SK-N-SH (cell line): Measurements from ENCODE around the gene MACROD1. TPM values are rescaled to one million over a fixed set of nuclear protein-coding genes. Genes with fewer than 3 reads are reported as not detected.

Source experiments
- CTCF ChIA-PET: fragments of 300-600, 350-600 bp; formaldehyde crosslinking; extraction: SDS; loops from one replicate; lab custom pipeline; 2021; lab: Yijun Ruan, JAX
- POLR2A ChIA-PET: fragments of 350-600 bp; sonication (Branson Sonifier 250); formaldehyde crosslinking; extraction: SDS; loops from one replicate; lab custom pipeline; 2020; ENCODE audit warnings: antibody characterized with exemption, inconsistent platforms; lab: Yijun Ruan, JAX
- DNase-seq: peaks from one replicate; pipeline ENCODE4 v3.0.0; 2012
- H2AFZ ChIP-seq: fragments of 200-600 bp; sonication (generic); 2 replicates; pipeline ENCODE4 v1.8.1; 2016; ENCODE audit warnings: antibody characterized with exemption, mild to moderate bottlenecking, low read depth
- H3F3A ChIP-seq: fragments of 200-600 bp; sonication (generic); replicated peaks from 2 replicates; pipeline ENCODE3; 2016; ENCODE audit warnings: antibody characterized with exemption, mild to moderate bottlenecking; ENCODE audit not compliant: insufficient read depth
- H3K27ac ChIP-seq, 2 experiments: fragments of 200-500 bp in 1 of 2; fragments of 200-600 bp in 1 of 2; sonication (Bioruptor generic) in 1 of 2; sonication (generic), shearing (Covaris generic) in 1 of 2; 2 replicates each; pipeline versions ENCODE4 v1.5.1 to v1.6.1; 2014 to 2016; ENCODE audit warnings: low read depth in 2 of 2, inconsistent platforms in 1 of 2, low read length in 1 of 2, mild to moderate bottlenecking in 1 of 2, mixed read lengths in 1 of 2
- H3K27me3 ChIP-seq: fragments of 200-600 bp; sonication (generic), shearing (Covaris generic); 2 replicates; pipeline ENCODE4 v1.6.1; 2016; ENCODE audit warnings: mixed run types; ENCODE audit not compliant: insufficient read depth
- H3K36me3 ChIP-seq, 2 experiments: fragments of 200-500 bp in 1 of 2; fragments of 200-600 bp in 1 of 2; sonication (Bioruptor generic) in 1 of 2; sonication (generic) in 1 of 2; replicated peaks in 1 of 2; 2 replicates each; pipeline versions ENCODE3 to v1.5.1; 2014 to 2016; ENCODE audit warnings: low read length in 1 of 2, mild to moderate bottlenecking in 1 of 2; ENCODE audit not compliant: insufficient read depth in 2 of 2, control insufficient read depth in 1 of 2
- H3K4me1 ChIP-seq, 2 experiments: fragments of 200-500 bp in 1 of 2; fragments of 200-600 bp in 1 of 2; sonication (Bioruptor generic) in 1 of 2; sonication (generic), shearing (Covaris generic) in 1 of 2; 2 replicates each; pipeline versions ENCODE4 v1.5.1 to v1.6.1; 2014 to 2016; ENCODE audit warnings: low read depth in 1 of 2, low read length in 1 of 2, mixed run types in 1 of 2; ENCODE audit not compliant: insufficient read depth in 2 of 2, control insufficient read depth in 1 of 2
- H3K4me2 ChIP-seq: fragments of 200-600 bp; sonication (generic), shearing (Covaris generic); 2 replicates; pipeline ENCODE4 v1.6.1; 2017; ENCODE audit warnings: mixed run types
- H3K4me3 ChIP-seq, 2 experiments: fragments of 200-500 bp in 1 of 2; fragments of 200-600 bp in 1 of 2; sonication (Bioruptor generic) in 1 of 2; sonication (generic), shearing (Covaris generic) in 1 of 2; 2 replicates each; pipeline versions ENCODE4 v1.5.1 to v1.8.1; 2014 to 2016; ENCODE audit warnings: low read depth in 2 of 2, inconsistent platforms in 1 of 2, low read length in 1 of 2, mild to moderate bottlenecking in 1 of 2, mixed read lengths in 1 of 2, moderate library complexity in 1 of 2
- H3K79me2 ChIP-seq: fragments of 200-600 bp; sonication (generic); 2 replicates; pipeline ENCODE4 v1.8.1; 2017; ENCODE audit warnings: mild to moderate bottlenecking; ENCODE audit not compliant: insufficient read depth
- H3K9ac ChIP-seq: fragments of 200-600 bp; sonication (generic); 2 replicates; pipeline ENCODE4 v1.6.1; 2017; ENCODE audit warnings: mixed run types
- H3K9me2 ChIP-seq: fragments of 200-600 bp; sonication (generic); 2 replicates; pipeline ENCODE4 v1.6.1; 2017; ENCODE audit warnings: mixed run types
- H3K9me3 ChIP-seq: fragments of 200-600 bp; sonication (generic); 2 replicates; pipeline ENCODE4 v1.6.1; 2017; ENCODE audit warnings: mixed run types, mild to moderate bottlenecking, moderate library complexity
- H4K20me1 ChIP-seq: fragments of 200-600 bp; sonication (generic); 2 replicates; pipeline ENCODE4 v1.6.1; 2017; ENCODE audit warnings: mild to moderate bottlenecking, mixed run types; ENCODE audit not compliant: insufficient read depth
- CHD2 ChIP-seq: fragments of 150-350 bp; IDR thresholded peaks from 2 replicates; pipeline ENCODE4 v1.6.1; 2018; ENCODE audit warnings: low read length; ENCODE audit not compliant: partially characterized antibody
- EP300 ChIP-seq, 2 experiments: IDR thresholded peaks; 2 replicates each; pipeline versions ENCODE4 v1.4.0 to v1.6.1; 2012; ENCODE audit warnings: borderline replicate concordance in 1 of 2, low read depth in 1 of 2, low read length in 1 of 2
- FOSL2 ChIP-seq: IDR thresholded peaks from 2 replicates; pipeline ENCODE4 v1.4.0; 2012; ENCODE audit warnings: low read depth, mild to moderate bottlenecking, moderate library complexity, borderline replicate concordance
- FOXJ3 ChIP-seq: sonication (generic); formaldehyde crosslinking; IDR thresholded peaks from 2 replicates; pipeline ENCODE4 v1.5.1; 2020; ENCODE audit warnings: mild to moderate bottlenecking, missing genetic modification reagents
- GABPA ChIP-seq: IDR thresholded peaks from 2 replicates; pipeline ENCODE4 v1.4.0; 2012; ENCODE audit warnings: low read depth, mild to moderate bottlenecking
- GATA2 ChIP-seq: sonication (generic); formaldehyde crosslinking; IDR thresholded peaks from 2 replicates; pipeline ENCODE4 v1.5.0; 2020; ENCODE audit warnings: mild to moderate bottlenecking, missing genetic modification reagents
- JUND ChIP-seq: IDR thresholded peaks from 2 replicates; pipeline ENCODE4 v1.4.0; 2012
- MAX ChIP-seq: IDR thresholded peaks from 2 replicates; pipeline ENCODE4 v1.4.0; 2012; ENCODE audit warnings: low read depth
- MEF2A ChIP-seq: IDR thresholded peaks from 2 replicates; pipeline ENCODE4 v1.4.0; 2012; ENCODE audit warnings: low read depth, borderline replicate concordance
- MXI1 ChIP-seq: IDR thresholded peaks from 2 replicates; pipeline ENCODE4 v1.6.1; 2012; ENCODE audit warnings: mild to moderate bottlenecking, low read depth, low read length, improper control_type of control experiment
- NRF1 ChIP-seq: IDR thresholded peaks from 2 replicates; pipeline ENCODE4 v1.6.1; 2012; ENCODE audit warnings: low read depth, mild to moderate bottlenecking, low read length
- POLR2AphosphoS5 ChIP-seq: IDR thresholded peaks from 2 replicates; pipeline ENCODE4 v1.6.1; 2012; ENCODE audit warnings: low read depth, low read length
- RAD21 ChIP-seq: IDR thresholded peaks from 2 replicates; pipeline ENCODE4 v1.6.1; 2012; ENCODE audit warnings: mild to moderate bottlenecking, low read length
- REST ChIP-seq: IDR thresholded peaks from 2 replicates; pipeline ENCODE4 v1.6.1; 2012; ENCODE audit warnings: mild to moderate bottlenecking, low read depth, low read length, moderate library complexity
- RFX5 ChIP-seq: IDR thresholded peaks from 2 replicates; pipeline ENCODE4 v1.6.1; 2012; ENCODE audit warnings: mild to moderate bottlenecking, improper control_type of control experiment, low read length
- RXRA ChIP-seq: IDR thresholded peaks from 2 replicates; pipeline ENCODE4 v1.4.0; 2012; ENCODE audit warnings: low read depth, mild to moderate bottlenecking, borderline replicate concordance
- SIN3A ChIP-seq: IDR thresholded peaks from 2 replicates; pipeline ENCODE4 v1.6.1; 2012; ENCODE audit warnings: low read depth, mild to moderate bottlenecking, low read length, moderate library complexity, borderline replicate concordance
- SMC3 ChIP-seq: IDR thresholded peaks from 2 replicates; pipeline ENCODE4 v1.6.1; 2012; ENCODE audit warnings: low read depth, low read length, improper control_type of control experiment
- TCF12 ChIP-seq: IDR thresholded peaks from 2 replicates; pipeline ENCODE4 v1.4.0; 2012
- USF2 ChIP-seq: fragments of 150-350 bp; IDR thresholded peaks from 2 replicates; pipeline ENCODE4 v1.6.1; 2017; ENCODE audit warnings: antibody characterized with exemption, low read length, low read depth, borderline replicate concordance
- YY1 ChIP-seq: IDR thresholded peaks from 2 replicates; pipeline ENCODE4 v1.4.0; 2012; ENCODE audit warnings: low read depth, mild to moderate bottlenecking
- WGBS: methylation state at CpG from one replicate; pipeline ENCODE4 v1.1.6; 2017; ENCODE audit warnings: low lambda C conversion rate; 5-methylcytosine and 5-hydroxymethylcytosine counted together
- polyA plus RNA-seq, 3 experiments: library from polyadenylated mRNA; depleted of rRNA; stranded (reverse); fragments of >200 nt; gene quantifications; 2 replicates each; pipeline ENCODE4 v1.2.3, GENCODE V29; 2012
- TF ChIP-seq, protein P1 (sequence below): IDR thresholded peaks from 2 replicates; pipeline ENCODE4; 2012
- TF ChIP-seq, protein P2 (sequence below): fragments of 150-350 bp; IDR thresholded peaks from 2 replicates; pipeline ENCODE4 v1.6.1; 2016; ENCODE audit warnings: mild to moderate bottlenecking, low read depth, low read length

The MACROD1 gene
- polyA plus RNA-seq, 1 of the 3 experiments (the other 2 are of a cell fraction) = 49.1 TPM

DNA sequence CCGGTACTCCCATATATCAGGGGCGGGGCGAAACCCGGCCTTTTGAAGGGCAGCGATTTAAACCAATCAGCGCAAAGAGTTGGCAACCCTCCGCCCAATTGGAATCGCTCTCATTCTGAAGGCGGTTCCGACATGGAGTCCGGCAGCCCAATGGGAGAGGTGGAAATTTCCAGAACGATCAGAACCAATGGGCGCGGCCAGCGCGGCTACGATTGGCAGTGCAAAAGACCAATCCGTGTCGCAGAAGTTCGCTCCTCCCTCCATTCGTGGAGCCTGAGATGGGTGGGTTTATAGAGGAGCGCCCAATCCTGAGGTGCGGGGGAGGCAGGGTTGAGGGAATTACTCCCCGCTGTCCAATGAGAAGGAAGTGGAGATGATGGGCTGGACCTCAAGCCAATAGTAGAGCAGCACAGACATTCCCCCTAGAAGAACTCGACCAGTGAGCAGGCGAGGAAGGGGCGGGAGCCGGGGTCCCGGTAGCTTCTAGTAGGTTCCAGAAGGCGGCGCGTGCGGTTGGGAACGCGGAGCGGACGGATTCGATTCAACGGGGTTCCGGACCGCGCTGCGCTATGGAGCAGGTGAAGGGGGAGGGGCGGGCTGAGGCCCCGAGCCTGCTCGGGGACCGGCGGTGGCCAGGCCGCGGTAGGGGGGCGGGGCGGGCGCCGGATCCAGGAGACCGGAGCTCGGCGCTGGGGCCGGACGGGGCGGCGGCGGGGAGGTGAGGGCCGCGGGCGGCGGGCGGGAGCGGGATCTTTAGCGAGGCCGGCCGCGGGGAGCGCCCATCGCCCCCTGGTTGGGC, 20.0 kb upstream of the MACROD1 start, which contains the start of gene STIP1 (continued):
- TF ChIP-seq SIN3A = peak; percentile 95; the same call in 1 of the 2 replicates
- TF ChIP-seq MXI1 = peak; percentile 81
- peak; percentile 83; the same call in 1 of the 2 replicates for TF ChIP-seq POLR2AphosphoS5
- no peak for TF ChIP-seq GATA2 (CRISPR knock-in tag)
- peak; percentile 97 for TF ChIP-seq CHD2
- TF ChIP-seq YY1 = 0 out of 2 replicates have a peak, but pooled peaks have one; percentile 6
- TF ChIP-seq SMC3 = no peak
- TF ChIP-seq MAX = peak; percentile 97
- 0 out of 2 replicates have a peak, but pooled peaks have one; percentile 38 for TF ChIP-seq REST
- TF ChIP-seq, protein P1, sequence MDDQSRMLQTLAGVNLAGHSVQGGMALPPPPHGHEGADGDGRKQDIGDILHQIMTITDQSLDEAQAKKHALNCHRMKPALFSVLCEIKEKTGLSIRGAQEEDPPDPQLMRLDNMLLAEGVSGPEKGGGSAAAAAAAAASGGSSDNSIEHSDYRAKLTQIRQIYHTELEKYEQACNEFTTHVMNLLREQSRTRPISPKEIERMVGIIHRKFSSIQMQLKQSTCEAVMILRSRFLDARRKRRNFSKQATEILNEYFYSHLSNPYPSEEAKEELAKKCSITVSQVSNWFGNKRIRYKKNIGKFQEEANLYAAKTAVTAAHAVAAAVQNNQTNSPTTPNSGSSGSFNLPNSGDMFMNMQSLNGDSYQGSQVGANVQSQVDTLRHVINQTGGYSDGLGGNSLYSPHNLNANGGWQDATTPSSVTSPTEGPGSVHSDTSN = peak; percentile 99
- no peak for TF ChIP-seq FOSL2
- TF ChIP-seq, all 33 proteins: peak for 14

- DNase-seq = no peak
- Histone ChIP-seq H3K9ac (peak overlapping the region; percentile 78), H3K27me3 (no peaks in the 10 kb centered on the region), H3K9me2 (no peaks in the 10 kb centered on the region), H3K4me1 (peaks cover 14 to 31% of the 10 kb centered on the region in 2 experiments; a peak in 3 of 4 replicates), H3K4me3 (peak overlapping the region; percentile 59 to 67), H3K79me2 (peaks cover 36% of the 10 kb centered on the region), H3F3A (peaks cover 22% of the 10 kb centered on the region), H3K9me3 (no peaks in the 10 kb centered on the region), H4K20me1 (peaks cover 15% of the 10 kb centered on the region), H3K4me2 (peak overlapping the region; percentile 83), H3K36me3 (peaks cover 0 to 8% of the 10 kb centered on the region in 2 experiments), H2AFZ (peak overlapping the region; percentile 32; the same call in 1 of the 2 replicates), H3K27ac (peak overlapping the region; percentile 88 to 90)
- WGBS = 2% methylated on average over 27 of the region's 52 CpGs
- ChIA-PET CTCF (interaction anchor here (0.9 to 2.7 kb wide), 9 partner anchors 10 to 241 kb away, joined by 3 to 10 read pairs (median 5); partner anchors contain the start of gene FERMT3), POLR2A (interaction anchor here (0.6 to 1.9 kb wide), 15 partner anchors 16 to 1315 kb away, joined by 3 to 9 read pairs (median 3); partner anchors contain the start of gene NUDT22)
- TF ChIP-seq RAD21 (no peak), USF2 (peak; percentile 21; the same call in 1 of the 2 replicates), EP300 (IDR thresholded peaks at IDR 0.05; ENCODE audit: borderline replicate concordance in 1 of 2, low read depth in 1 of 2, low read length in 1 of 2) (no peak), POLR2AphosphoS5 (peak; percentile 98), MXI1 (peak; percentile 81), JUND (no peak), CHD2 (no peak), TCF12 (no peak), NRF1 (no peak), SIN3A (no peak), RXRA (no peak), GABPA (no peak), MEF2A (no peak), RFX5 (no peak), FOXJ3 (CRISPR knock-in tag) (no peak)
- TF ChIP-seq, protein P2, sequence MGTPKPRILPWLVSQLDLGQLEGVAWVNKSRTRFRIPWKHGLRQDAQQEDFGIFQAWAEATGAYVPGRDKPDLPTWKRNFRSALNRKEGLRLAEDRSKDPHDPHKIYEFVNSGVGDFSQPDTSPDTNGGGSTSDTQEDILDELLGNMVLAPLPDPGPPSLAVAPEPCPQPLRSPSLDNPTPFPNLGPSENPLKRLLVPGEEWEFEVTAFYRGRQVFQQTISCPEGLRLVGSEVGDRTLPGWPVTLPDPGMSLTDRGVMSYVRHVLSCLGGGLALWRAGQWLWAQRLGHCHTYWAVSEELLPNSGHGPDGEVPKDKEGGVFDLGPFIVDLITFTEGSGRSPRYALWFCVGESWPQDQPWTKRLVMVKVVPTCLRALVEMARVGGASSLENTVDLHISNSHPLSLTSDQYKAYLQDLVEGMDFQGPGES = no peak
Observed at GRCh38 chr11:64185175-64185692, 19.3 kb upstream of the MACROD1 start.
